ENCODE results near the gene AP3M1. TPM values are rescaled to one million over a fixed set of nuclear protein-coding genes. Genes with fewer than 3 reads are reported as not detected.

AP3M1 gene
- total RNA-seq, 1 experiment from 2014 or later: 34.4 TPM

GRCh38 chr10:74097776-74098175 lies 52.9 kb downstream of the AP3M1 start:
- no peaks in the 10 kb centered on the region for H3K27me3 ChIP-seq (ENCODE audit: insufficient read depth, low read length)
- TF ChIP-seq RAD21 (IDR thresholded peaks at IDR 0.05; ENCODE audit: low read depth) (no peak), FOSL1 (IDR thresholded peaks at IDR 0.05; ENCODE audit: low read depth) (no peak), SRF (IDR thresholded peaks at IDR 0.05; ENCODE audit: low read depth) (no peak), EGR1 (IDR thresholded peaks at IDR 0.05; ENCODE audit: low read depth) (no peak), ELF1 (IDR thresholded peaks at IDR 0.05; ENCODE audit: borderline replicate concordance, low read depth) (no peak), ZBTB33 (IDR thresholded peaks at IDR 0.05; ENCODE audit: extremely low read depth, insufficient replicate concordance, low read length) (no peak), ATF3 (IDR thresholded peaks at IDR 0.05) (no peak), POLR2A (IDR thresholded peaks at IDR 0.05; ENCODE audit: borderline replicate concordance, extremely low read depth, insufficient read depth, insufficient read length) (no peak), ZFX (IDR thresholded peaks at IDR 0.05) (no peak), EZH2phosphoT487 (IDR thresholded peaks at IDR 0.05; ENCODE audit: borderline replicate concordance) (no peak), ZNF274 (IDR thresholded peaks at IDR 0.05; ENCODE audit: low read depth, low read length) (no peak)
- TF ChIP-seq, protein P1, sequence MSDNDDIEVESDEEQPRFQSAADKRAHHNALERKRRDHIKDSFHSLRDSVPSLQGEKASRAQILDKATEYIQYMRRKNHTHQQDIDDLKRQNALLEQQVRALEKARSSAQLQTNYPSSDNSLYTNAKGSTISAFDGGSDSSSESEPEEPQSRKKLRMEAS (IDR thresholded peaks at IDR 0.05): no peak
- TF ChIP-seq, protein P2, sequence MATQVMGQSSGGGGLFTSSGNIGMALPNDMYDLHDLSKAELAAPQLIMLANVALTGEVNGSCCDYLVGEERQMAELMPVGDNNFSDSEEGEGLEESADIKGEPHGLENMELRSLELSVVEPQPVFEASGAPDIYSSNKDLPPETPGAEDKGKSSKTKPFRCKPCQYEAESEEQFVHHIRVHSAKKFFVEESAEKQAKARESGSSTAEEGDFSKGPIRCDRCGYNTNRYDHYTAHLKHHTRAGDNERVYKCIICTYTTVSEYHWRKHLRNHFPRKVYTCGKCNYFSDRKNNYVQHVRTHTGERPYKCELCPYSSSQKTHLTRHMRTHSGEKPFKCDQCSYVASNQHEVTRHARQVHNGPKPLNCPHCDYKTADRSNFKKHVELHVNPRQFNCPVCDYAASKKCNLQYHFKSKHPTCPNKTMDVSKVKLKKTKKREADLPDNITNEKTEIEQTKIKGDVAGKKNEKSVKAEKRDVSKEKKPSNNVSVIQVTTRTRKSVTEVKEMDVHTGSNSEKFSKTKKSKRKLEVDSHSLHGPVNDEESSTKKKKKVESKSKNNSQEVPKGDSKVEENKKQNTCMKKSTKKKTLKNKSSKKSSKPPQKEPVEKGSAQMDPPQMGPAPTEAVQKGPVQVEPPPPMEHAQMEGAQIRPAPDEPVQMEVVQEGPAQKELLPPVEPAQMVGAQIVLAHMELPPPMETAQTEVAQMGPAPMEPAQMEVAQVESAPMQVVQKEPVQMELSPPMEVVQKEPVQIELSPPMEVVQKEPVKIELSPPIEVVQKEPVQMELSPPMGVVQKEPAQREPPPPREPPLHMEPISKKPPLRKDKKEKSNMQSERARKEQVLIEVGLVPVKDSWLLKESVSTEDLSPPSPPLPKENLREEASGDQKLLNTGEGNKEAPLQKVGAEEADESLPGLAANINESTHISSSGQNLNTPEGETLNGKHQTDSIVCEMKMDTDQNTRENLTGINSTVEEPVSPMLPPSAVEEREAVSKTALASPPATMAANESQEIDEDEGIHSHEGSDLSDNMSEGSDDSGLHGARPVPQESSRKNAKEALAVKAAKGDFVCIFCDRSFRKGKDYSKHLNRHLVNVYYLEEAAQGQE (IDR thresholded peaks at IDR 0.05; ENCODE audit: low read depth): no peak
- ChIA-PET POLR2A (no interaction called here), RAD21 (ENCODE audit: low non-redundant PET in 1 of 2, low total read pairs in 2 of 2, uncharacterized antibody in 2 of 2, unreplicated experiment in 2 of 2) (no interaction called here), CTCF (no interaction called here)
- no peaks in the 10 kb centered on the region for H3K9me3 ChIP-seq (ENCODE audit: control insufficient read depth in 1 of 2, insufficient read depth in 1 of 2, low read depth in 1 of 2, low read length in 2 of 2)
- H3K9ac ChIP-seq (ENCODE audit: low read length): no peak overlapping the region
- no peaks in the 10 kb centered on the region for H4K20me1 ChIP-seq (ENCODE audit: insufficient read depth)
- no peaks in the 10 kb centered on the region for H3K4me1 ChIP-seq (ENCODE audit: control insufficient read depth in 1 of 2, insufficient read depth in 2 of 2, low read length in 2 of 2)
- H3K79me2 ChIP-seq (ENCODE audit: insufficient read depth, low read length): peaks cover 1% of the 10 kb centered on the region; the same call in 1 of the 2 replicates
- H3K36me3 ChIP-seq (ENCODE audit: control insufficient read depth in 1 of 2, insufficient read depth in 2 of 2, low read length in 2 of 2): peaks cover 50 to 74% of the 10 kb centered on the region in 2 experiments
- ATAC-seq: no peak
- BruUV-seq (replicated peaks): TSS peak; percentile 15
- no peaks in the 10 kb centered on the region for H3K9me2 ChIP-seq (ENCODE audit: insufficient read depth)
- no peak for DNase-seq (ENCODE audit: low read depth, low spot score)
- intact Hi-C loops (cut with micrococcal nuclease): no loop called here
- no peak overlapping the region for H2AFZ ChIP-seq (ENCODE audit: low read depth, low read length, poor library complexity, severe bottlenecking)
- H3K4me3 ChIP-seq (replicated peaks in 1 of 2; ENCODE audit: low read depth in 1 of 2, low read length in 2 of 2): no peak overlapping the region
- no peak overlapping the region for H3K27ac ChIP-seq (ENCODE audit: low read depth, low read length)
- no peak overlapping the region for H3K4me2 ChIP-seq (ENCODE audit: low read length)

Measured in HCT116 (cell line).